COR-L47 (cell line): ENCODE measurements around the gene SERPINH1.
A peak's percentile ranks its signal among the peaks of the same experiment; 100 is the strongest.

Experiments used
- DNase-seq: peaks from one replicate; lab custom pipeline; 2025; lab: John Stamatoyannopoulos, UW

SERPINH1 gene

GRCh38 chr11:75532200-75533048 is 29.6 kb upstream of the SERPINH1 start:
- peak; percentile 69 for DNase-seq

- no peak for DNase-seq
These were observed 28.2 kb upstream of the SERPINH1 start for GRCh38 chr11:75533896-75534258.

DNA sequence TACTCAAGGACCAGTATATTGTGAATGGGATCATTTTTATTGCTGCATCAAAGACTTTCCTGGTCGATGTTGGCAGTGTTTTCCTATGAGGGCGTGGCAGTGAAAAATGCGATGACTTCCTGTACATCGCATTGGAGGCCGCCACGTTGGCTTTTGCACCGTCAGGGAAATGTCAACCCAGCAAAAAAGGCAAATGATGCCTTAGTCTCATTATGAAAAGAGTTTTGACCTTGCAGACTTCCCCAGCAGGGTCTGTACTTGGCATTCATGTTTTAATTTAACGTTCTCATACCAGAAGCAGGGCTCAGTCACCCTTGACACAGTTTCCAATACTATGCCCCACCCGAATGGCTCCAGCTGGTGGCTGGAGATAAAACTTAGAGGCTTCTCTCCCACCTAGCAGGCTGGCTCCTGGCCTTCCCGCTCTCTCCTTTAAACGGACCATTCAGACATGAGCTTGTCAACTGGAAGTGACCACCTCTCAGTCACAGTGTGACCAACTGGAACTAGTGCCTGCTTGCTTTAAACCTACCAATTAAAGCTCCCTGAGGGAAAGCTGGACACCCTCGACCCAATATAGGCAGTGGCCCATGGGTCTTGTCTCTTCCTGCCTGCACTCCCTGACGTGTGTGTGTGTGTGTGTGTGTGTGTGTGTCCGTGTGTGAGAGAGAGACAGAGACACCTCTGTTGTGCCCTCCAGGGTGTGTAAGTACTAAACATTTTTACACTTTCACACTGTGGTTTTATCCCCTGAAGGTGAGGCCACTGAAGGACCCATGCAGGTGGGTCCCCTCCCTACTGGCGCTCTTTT is 27.6 kb upstream of the SERPINH1 start:
- no peak for DNase-seq

GRCh38 chr11:75535071-75535470 is 27.0 kb upstream of the SERPINH1 start:
- no peak for DNase-seq

DNA sequence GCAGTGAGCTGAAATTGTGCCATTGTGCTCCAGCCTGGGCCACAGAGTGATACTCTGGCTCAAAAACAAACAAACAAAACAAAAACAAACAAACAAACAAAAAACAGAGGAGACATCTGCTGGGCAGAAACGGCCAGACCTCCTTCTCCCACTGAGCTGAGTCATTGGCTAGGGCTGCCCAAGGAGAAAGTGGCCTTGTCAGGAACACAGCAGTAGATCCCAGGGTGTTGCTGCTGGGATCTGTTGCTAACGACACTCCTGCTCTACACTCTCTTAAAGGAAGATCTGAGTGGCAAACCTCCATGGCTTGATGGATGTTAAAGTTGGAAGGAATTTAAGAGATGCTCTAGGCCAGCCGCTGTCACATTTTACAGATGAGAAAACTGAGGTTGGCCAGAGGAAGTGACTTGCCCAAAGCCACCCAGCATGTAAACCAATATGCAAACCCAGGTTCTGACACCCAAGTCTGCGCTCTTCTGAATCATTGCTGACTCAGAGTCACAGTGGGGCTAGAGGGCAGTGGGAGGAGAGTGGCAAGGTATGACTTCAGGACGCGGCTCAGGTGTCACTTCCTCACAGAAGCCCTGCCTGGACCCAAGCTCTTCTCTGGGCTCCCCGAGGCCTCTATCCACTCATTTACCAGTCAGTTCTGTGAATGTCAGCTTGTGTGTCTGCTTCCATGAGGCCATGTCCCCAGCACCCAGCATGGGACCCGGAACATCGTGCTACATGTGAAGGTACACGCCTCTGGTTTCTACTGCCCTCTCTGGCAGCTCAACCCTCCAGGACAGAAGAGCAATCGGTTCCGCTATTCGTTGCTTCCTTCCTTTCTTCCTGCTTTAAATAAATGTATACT is 25.0 kb upstream of the SERPINH1 start:
- no peak for DNase-seq

DNA sequence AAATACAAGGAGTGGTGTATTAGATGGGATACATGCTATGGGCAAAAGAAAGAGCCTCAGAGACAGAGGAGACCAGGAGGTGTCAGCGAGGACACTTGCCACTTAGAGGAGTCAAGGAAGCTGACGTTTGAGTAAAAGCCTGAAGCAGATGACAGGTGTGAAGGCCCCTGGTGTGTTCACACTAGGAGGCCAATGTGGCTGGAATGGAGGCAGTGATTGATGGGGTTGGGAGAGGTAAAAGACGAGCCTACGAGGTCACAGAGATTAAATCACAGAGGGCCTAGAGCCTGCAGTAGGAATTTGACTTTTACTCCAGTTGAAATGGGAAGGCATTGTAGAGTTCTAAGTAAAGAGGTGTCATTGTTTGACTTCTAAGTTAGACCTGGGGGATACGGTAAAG is 24.3 kb upstream of the SERPINH1 start:
- no peak for DNase-seq

DNA sequence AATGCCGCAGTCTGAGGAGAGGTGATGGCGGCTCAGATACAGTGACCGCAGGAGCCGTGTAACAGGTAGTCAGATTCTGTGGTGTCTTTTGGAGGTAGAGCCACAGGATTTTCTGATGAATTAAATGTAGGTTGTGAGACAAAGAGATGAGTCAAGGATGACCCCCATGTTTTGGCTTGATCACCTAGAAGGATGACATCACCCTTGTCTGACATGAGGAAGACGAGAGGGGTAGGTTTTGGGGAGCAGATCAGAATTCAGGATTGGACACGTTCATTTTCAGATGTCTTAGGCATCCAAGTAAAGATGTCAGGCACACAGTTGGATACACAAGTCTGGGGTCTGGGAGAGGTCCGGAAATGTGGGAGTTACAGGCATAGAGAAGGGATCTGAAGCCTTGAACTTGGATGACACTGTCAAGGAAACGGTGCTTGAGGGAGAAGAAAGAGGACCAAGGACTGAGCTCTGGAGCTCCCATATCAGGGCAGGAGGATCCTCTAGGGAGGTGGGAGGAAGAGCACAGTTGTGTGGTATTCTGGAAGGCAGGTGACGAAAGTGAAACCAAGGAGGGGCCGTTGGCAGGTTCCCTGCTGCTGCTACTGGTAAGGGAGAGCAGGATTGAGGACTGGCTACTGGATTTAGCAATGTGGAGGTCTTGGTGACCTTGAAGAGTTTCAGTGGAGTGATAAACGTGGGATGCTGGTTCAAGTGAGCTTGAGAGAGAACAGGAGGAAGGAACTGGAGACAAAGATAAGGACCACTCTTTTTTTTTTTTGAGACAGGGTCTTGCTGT is 23.7 kb upstream of the SERPINH1 start:
- DNase-seq = no peak

DNA sequence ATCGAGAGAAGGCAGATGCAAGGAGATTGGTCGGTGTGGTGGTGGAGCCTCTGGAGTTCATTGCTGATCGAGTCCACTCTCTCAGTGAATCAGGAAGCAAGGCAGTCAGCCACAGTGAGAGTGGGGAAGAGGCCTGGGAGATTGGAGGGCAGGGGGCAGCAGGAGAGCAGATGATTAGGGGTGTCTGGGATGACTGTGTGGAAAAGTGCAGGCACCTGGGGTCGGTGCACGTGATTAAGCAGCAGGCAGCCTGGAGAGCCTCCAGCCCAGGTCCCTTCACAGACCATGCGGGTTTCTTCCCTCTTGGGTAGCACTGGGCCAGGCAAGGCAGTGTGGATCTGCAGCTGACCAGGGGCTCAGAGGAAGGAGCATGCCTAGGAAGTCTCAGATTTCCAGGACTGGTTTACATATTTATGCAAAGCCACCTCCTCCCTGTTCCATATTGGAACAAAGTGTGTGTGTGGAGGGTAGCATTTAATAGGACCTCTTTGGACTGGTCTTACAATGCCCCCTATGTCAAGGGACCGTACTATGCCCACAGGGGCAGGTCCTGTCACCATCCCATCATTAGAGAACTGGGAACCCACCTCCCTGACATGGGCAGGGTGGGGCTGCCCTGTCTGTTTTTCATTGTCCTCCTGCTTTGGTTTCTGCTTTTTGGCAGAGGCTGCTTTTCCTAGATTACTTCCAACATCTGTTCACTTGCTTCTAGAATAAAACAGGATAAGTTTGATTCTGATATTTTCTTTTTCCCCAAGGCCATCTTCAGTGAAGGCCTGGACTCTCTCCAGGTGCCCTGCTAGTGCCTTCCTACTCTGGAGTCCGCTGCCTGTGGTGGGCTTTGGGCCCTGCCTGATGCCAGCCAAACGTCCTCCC is 22.4 kb upstream of the SERPINH1 start:
- DNase-seq = no peak

DNA sequence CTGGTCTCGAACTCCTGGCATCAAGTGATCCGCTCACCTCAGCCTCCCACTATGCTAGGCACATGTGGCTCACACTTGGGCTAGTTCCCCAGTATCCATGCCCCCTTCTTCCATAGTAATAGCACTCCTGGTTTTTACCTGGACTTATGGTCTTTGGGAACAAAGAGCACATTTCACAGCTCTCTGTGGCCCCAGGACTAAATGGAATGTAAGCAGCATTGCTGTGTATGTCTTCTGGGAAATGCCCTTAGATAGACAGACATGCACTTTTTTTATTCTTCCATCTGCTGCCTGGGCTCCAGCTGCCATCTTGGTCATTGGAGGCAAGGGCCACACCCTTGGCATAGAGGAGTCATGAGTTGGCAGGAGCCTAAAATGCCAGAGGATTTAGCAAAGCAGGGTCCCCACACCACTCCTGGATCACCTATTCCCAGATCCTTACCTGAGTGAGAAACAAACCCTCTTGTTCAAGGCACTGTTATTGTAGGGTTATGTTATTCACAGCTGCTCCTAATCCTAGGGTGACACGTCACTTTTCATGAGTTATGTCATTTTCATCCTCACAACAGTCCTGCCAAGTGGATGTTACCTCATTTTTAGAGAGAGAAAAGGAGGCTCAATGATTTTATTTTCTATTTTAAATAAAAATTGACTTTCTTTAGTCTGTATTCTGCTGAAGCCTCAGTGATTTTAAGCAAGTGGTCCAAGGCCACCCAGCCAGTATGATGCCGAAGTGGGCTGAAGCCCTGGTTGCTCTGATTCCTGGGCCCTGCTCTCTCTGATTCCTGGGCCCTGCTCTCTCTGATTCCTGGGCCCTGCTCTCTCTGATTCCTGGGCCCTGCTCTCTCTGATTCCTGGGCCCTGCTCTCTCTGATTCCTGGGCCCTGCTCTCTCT is 20.6 kb upstream of the SERPINH1 start:
- no peak for DNase-seq

GRCh38 chr11:75542088-75542438 is 20.0 kb upstream of the SERPINH1 start:
- DNase-seq = no peak

DNA sequence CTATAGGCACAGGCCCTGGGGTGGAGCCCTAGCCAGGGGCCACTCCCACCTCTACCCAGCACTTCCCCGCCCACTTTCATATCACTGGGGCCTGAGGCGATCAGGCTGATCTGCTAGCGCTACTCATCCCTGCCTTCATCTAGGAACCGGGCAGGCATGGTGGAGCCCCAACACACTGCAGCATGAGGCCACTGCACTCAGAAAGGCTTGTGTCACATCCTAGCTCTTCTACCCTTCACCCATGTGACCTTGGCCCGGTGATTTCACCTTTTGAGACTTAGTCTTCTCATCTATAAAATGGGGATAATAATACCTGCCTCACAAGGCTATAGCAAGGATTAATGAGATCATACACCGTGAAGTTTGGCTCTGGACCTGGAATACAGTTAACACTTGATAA is 18.2 kb upstream of the SERPINH1 start:
- DNase-seq = no peak

GRCh38 chr11:75547177-75547576 is 14.9 kb upstream of the SERPINH1 start:
- no peak for DNase-seq

- peak; percentile 58 for DNase-seq
These were observed 14.4 kb upstream of the SERPINH1 start for GRCh38 chr11:75547617-75548058.

GRCh38 chr11:75548595-75549272 is 13.3 kb upstream of the SERPINH1 start:
- no peak for DNase-seq

- no peak for DNase-seq
These were observed 12.6 kb upstream of the SERPINH1 start for GRCh38 chr11:75549370-75549958.

GRCh38 chr11:75553182-75553581 is 8.9 kb upstream of the SERPINH1 start:
- DNase-seq = no peak

DNA sequence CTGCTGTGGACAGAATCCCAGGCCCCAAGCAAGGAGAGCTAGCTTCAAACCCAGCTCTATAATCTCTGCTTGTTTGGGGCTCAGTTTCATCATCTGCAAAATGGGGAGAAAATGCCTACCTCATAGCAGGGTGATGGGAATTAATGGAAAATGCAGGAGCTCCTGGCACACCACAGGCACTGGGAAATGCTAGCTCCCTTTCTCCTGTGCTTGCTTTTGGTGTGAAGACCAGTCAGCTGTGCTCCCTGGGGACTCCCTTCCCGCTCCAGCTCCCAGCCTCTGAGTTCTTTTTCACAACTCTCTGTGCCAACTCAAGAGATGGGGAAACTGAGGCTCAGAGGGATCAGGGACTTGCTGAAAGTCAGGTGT is 8.2 kb upstream of the SERPINH1 start:
- no peak for DNase-seq

DNA sequence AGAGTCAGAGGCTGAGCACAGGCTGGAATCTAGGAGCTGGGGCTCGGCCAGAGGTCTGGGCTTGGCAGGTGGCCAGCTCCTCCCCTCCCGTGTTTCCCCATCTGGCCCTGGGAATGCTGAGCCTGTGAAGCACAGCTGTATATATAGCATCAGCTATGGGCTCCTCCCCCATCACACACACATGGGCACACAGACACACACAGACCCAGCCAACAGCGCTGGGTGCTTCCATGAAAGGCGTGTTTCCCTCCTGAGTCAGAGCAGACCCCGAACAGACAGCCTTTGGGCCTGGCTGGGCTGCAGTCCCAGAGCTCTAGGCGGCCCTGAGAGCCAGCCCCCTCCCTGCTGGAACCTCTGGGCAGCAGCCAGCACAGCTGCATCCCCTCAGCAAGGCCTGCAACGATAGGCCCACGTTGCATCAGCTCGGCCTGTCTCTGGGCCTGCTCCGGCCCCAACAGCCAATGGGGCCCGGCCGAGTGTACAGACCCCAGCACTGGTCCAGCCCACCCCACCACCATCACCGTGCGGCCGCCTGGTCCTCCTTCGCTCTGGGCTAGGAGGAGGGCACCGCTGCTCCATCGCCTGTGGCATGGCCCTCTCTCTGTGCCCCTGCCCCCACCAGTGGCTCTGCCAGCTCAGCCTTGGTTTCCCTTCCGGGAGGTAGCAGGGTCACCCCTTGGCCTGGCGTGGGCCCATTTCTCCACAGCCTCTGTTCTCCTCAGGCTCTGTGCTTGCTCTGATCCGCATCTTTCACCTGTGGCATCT is 7.6 kb upstream of the SERPINH1 start:
- peak; percentile 51 for DNase-seq
